Stimulated activated CD8-positive, alpha-beta memory T cell treated with anti-CD3 and anti-CD28 coated beads, Interleukin-12 subunit alpha, Interleukin-12 subunit beta, amount 100 ng/mL, for 4 hours (primary cell): ENCODE results near the gene METTL21A.

Source experiments
- DNase-seq: peaks from one replicate; pipeline ENCODE4 v3.0.0-alpha.2; 2020; ENCODE audit warnings: low read depth

The METTL21A gene

DNA sequence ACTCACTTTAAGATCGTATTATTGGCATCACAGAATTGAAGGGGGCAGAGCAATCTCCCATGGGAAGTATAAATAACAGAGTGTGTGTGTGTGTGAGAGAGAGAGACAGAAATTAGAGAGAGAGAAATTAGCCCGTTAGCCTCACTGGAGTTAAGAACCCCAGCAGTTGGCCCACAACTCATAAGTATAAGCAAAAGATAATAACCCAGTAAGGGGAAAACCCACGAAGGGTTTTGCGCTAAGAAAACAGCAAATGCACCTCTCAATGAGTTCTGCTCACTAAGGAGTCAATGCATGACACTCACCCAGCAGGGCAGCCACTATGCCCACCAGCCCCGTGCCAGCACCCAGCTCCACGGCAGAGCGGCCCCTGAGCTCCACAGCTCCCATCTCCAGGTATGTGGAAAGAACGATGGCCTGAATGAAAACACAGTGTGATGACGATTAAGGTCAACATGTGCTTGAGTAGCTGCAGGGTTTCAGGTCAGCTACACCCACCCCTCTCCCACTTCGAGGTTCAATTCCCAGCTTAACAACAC lies 3.6 kb downstream of the METTL21A start:
- no peak for DNase-seq

DNA sequence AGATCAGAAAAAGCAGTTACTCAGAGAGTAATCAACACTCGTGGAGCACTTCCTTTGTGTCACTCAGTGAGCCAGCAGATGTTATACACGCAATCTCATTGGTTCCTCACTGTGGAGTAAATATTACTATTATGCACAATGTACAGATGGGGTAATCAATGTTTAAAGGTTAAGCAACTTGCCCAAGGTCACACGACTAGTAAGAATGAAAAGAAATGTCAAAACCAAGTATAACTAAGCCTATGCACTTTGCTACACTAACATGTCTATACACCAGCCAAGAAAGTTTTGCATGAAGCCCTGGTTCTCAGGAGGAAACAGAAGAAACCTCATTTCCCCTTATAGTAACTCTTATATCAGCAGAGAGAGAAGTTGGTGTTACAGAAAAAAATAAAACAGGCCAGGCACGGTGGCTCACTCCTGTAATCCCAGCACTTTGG lies 5.4 kb downstream of the METTL21A start:
- DNase-seq: no peak

DNA sequence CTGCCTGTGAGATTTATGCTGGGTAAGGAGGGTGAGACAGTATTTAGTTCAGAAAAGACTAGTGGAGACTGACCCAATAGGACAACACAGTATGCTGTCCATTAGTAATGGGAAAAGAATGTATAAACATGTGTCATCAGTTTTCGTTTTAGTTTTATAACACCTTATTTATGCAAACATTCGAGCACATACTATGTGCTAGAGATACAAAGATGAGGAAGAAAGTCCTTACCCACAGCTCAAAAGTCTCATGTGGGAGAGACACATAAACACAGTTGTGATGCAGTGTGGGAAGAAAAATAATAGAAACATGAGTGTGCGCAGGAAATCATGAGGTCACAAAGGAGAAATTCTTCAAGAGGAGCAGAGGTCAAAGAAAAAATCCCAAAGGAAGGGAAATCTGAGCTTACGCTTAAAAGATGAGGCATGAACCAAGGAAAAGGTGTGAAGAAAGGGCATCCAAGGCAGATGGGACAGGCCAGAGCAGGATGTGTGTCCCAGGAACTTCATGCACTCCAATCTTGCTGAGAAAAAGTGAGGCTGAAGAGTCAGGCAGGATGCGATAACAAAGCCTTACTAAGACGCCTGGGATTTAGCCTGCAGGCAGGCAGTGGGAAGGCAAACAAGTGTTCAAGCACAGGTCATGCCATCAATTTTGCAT lies 8.1 kb downstream of the METTL21A start:
- no peak for DNase-seq

DNA sequence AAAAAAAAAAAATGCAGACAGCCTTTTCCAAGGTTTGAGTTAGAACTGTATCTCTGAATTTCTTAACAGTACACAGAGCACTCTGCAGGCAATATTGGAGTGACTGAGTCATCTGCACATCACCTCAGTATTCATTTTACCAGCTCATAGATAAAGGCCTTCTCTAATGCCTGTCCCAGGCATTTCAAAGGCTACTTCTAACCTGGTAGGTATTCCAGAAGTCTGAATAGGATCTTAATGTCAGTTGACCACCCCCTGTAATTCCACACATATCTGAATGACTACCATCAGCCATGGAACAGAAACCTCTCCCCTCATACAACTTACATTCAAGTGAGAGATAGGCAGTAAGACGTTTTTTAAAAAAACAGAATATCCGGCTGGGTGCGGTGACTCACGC lies 9.0 kb downstream of the METTL21A start:
- DNase-seq: no peak

DNA sequence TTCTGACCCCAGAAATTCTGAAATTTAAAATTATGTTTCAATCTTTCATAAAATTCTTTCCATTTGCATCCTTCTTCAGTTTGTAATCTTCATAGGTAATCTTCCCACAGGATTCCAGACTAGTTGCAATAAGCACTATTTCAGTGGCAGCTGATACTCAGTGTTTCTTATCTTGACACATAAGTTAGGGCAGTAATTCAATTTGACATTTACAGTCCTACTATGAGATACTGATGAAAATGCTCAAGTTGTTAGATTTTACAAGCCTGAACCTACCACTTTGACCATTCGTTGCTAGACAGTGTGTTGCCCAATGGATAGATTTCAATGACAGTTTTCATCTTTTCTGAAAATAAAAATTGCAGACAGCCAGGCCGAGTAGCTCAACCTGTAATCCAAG lies 10.4 kb downstream of the METTL21A start:
- no peak for DNase-seq

DNA sequence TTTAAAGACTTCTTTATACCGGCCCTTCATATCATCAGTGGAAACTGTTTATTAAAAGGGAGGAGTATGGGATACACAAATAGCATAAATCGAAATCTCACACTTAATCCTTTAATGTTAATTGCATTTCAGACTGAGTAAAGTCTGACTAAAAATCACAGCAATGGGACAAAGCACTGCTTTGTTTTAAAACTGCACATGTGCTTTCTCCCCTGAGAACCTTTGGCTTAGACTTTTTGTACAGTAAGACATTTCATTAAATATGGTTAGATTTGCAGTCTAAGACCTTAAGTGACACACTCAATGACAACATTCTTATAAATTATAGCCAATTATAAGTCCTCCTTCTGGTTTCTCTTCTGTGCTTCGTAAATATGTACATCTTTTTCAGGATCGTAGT lies 12.5 kb downstream of the METTL21A start:
- DNase-seq: no peak

DNA sequence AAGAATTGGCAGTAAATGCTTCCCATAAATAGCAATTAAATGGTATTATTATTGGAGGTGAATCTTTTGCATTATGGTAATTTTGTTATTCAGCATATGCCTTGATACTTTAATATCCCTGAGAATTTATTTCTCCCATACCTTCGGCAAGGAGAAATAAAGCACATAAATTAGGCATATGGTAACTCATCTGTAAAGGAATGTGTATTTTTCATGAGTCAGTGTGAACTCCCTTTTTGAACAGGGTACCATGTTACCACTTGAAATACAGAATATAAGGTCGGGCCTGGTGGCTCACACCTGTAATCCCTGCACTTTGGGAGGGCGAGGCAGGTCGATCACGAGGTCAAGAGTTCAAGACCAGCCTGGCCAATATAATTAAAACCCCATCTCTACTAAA lies 18.4 kb downstream of the METTL21A start:
- DNase-seq: no peak

DNA sequence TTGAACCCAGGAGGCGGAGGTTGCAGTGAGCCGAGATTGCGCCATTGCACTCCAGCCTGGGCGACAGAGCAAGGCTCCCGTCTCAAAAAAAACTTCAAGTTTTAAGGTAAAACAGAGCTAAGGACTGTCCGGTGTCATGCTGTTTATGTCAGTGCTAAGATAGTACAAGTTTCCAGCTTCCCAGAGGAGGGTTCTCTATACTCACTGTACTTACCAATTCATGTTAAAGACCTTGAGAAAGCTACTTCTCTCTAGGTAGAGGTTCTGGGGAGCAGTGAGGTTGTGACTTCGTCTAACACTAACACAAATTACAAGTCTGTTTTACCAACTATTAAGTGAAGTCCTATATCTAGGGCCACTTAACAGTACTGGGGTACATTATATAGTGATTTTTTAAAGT lies 18.8 kb downstream of the METTL21A start:
- no peak for DNase-seq

DNA sequence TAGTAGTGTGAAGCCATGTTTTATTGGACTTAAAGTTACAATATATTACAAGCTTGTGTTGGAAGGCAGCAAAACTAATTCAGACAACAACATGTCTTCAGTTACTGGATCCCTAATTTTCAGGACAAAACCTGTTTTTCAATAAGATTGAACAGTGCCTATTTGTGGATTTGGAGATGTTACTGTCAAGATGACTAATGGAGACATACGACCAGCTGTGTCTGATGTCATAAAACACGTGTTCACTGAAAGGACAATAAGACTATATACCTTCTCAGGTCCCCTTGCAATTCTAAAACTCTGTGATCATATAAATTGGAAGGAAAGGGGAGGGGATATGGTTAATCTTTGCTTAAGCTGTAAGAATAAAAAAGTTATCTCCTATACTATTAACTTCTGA lies 21.7 kb downstream of the METTL21A start:
- no peak for DNase-seq

DNA sequence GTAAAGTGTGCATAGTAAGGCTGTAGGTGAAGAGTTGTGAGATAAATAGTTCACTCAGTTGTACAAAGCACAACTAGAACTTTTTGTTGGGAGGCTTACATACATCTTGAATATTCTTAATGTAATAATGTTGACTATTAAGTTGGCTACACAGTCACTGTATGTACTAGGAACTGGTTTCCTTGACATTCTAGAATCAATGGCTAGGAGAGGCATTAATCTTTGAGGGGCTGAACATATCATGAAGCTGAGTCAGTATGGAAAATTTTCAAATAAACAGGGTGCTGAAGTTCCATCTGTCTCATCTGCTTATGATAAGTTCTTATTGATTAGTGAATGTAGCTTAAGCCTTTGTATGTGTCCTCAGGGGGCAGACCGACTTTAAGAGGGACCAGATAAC lies 23.4 kb downstream of the METTL21A start:
- no peak for DNase-seq

DNA sequence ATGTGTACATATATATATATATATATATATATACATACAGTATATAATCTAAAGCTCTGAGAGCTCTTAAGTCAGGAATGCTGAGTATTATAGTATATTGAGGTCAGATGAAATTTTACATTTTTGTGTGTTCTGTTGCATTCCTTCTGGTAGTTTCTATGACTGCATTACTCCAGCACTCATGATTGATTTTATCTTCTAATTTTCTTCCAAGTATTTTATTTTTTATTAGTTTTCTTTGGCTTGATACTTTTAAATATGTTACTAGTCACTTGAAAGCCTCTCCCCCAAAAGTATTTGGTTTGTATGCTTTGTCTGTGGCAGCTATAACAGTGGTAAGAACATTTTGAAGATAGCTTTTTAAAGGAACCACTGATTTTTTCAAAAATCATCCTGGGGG lies 25.0 kb downstream of the METTL21A start:
- no peak for DNase-seq

DNA sequence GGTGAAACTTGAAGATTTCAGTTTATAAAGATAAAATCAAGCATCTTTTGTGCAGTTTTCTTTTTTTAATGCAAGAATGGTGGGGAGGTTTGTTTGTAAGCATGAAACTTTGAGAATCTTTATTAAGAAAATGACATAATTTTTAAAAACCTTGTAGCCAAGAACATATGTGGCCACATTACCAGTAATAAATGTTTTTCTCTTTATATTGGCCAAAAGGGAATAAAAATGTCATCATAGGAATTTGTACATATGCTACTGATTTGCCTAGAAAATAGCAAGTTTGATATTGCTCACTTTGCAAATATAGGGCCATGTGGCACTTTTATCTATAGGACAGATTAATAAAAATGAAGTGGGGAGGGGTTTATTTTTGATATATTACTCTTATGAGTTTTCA lies 25.6 kb downstream of the METTL21A start:
- no peak for DNase-seq

DNA sequence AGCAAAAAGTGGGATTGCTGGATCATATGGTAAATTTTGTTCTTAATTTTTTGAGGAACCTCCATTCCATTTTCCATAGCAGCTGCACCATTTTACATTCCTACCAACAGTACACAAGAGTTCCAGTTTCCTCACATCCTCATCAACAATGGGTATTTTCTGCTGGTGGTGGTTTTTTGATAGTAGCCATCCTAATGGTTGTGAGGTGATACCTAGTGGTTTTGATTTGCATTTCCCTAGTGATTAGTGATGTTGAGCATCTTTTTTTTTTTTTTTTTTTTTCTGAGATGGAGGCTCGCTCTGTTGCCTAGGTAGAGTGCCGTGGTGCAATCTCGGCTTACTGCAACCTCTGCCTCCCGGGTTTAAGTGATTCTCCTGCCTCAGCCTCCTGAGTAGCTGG lies 30.5 kb downstream of the METTL21A start:
- DNase-seq: no peak

DNA sequence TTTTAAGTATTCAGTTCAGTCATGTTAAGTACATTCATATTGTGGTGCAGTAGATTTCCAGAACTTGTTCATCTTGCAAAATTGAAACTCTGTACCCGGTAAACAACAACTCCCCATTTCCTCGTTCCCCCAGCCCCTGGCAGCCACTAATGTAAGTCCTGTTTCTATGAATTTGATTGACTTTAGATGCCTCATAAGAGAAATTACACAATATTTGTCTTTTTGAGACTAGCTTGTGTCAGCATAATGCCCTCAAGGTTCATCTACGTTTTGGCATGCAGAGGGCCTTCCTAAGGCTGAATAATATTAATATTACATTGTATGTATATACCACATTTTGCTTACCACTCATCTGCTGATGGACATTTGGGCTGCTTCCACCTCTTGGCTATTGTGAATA lies 30.9 kb downstream of the METTL21A start:
- DNase-seq: no peak

DNA sequence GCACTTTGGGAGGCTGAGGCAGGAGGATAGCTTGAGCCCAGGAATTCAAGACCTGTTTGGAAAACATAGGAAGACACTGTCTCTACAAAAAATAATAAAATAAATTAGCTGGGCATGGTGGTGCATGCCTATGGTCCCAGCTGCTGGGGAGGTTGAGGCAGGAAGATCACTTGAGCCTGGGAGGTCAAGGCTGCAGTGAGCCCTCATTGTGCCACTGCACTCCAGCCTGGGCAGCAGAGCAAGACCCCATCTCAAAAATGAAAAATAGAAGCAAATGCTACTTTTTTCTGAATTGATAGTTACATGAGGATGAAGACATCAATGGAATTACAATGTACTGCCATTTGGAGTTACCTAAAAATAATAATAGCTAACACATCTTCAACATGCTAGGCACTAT lies 31.9 kb downstream of the METTL21A start:
- DNase-seq: no peak

DNA sequence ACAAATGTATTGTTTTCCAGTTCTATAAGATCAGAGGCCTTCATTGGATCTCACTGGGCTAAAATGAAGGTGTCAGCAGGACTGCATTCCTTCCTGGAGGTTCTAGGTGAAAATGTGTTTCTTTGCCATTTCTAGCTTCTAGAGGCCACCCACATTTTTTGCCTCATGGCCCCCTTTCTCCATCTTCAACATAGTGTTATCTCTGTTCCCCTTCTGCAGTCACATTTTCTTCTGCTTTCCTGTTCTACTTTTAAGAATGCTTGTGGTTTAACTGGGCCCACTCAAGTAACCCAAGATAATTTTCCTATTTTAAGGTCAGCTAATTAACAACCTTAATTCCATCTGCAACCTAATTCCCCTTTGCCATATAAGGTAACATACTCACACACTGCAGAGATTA lies 36.1 kb downstream of the METTL21A start:
- DNase-seq: no peak

DNA sequence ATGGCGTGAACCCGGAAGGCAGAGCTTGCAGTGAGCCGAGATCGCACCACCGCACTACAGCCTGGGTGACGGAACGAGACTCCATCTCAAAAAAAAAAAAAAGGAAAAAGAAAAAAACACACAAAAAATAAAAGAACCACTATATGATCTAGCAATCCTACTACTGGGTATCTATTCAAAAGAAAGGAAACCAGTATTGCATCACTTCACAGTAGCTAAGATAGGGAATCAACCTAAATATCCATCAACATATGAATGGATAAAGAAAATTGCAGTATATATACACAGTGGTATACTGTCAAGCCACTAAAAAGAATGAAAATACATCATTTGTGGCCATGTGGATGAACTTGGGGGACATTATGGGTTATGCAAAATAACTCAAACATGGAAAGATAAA lies 37.9 kb downstream of the METTL21A start:
- DNase-seq: no peak

DNA sequence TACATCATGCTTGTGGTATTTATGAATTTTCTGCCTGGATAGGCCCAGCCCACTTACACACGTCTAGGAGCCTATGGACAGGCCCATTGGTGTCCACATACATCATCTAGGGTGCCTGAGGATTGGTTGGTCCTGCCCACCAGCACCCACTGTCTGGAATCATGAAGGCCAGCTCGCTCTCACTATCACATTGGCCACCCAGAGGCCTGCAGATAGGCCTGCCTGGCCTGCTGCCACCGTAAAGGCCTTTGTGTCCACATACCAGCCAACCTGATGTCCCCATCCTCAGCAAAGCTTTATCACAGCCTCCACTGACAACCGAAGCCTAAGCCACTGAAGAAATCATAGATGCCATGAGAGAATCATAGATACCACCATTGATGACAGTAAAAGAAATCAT lies 40.2 kb downstream of the METTL21A start:
- no peak for DNase-seq

DNA sequence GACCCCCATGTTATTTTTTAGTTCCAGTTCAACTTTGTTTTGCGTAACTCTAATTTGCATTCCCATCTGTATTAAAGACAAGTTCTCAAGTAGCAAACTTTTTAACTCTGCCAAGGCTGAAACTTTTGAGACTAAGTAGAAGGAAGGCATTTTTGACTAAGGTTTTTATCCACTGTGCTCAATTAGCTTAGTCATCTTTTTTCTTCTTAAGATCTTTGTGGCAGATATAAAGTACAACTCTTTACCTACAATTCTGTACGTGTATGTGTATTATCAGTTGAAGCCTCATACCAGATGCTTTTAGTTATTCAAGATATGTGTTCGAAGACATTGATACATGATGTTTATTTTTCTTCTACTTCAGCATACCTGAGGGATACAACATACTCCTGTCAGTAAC lies 53.8 kb downstream of the METTL21A start:
- no peak for DNase-seq

DNA sequence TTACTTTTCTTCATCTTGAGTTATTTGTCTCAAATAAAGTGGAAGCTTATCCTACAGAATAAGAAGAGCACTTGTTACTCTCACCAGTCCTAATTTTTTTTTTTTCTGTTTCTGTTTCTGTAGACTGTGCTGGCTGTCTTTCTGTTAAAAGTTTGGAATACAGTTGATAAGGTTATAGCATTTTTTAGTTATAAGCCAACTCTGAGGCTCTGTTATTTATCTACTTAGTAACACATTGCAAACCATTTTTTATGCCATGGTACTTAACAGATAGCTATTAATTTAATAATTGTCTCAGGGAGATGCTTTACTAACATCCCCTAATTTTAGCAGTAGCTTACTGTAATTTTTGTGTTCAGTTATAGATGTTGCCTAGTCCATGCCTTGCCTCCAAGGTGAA lies 57.5 kb downstream of the METTL21A start:
- no peak for DNase-seq

DNA sequence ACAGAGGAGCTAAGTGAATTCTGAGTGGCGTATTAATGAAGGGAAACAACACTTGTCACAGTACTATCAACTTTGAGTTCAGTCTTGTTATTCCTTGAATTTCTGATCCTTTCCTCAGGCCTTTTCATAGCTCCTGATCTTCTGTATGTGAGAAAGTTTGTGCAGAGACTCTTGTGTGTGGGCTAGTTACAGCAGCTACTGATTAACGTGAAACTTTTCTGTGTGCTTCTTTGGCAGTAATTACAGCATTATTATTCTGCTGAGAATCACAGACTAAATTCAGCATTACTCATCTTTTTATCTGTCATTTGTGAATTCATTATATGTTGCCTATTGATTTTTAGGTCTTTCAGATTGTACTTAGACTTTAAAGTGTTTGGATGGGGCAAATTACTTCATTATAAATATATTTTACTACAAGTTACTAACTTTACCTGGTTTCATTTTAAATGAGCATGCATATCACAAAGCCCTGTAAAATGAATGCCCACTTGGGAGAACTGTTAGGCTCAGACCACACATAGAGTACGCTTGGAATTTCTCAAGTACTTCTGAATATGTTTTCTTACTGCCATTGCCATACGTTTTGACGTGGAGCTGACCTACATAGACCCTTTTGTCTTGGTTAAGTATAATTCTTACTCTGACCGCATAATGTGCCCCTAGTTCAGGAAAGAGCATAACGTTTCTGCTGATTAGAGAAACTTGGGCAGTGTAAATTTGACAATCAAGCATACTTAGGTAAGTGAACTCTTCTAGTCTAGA lies 59.3 kb downstream of the METTL21A start:
- DNase-seq: no peak
